Neural cell (in vitro differentiated cells): ENCODE data around the gene ELOB. TPM values are rescaled to one million over a fixed set of nuclear protein-coding genes. Genes with fewer than 3 reads are reported as not detected.

Experiments
- H2AFZ ChIP-seq: fragments of 200-600, 300-800 bp; sonication (generic), shearing (Covaris generic); 2 replicates; pipeline ENCODE4 v1.6.0; 2014; ENCODE audit warnings: low read depth, mild to moderate bottlenecking, antibody characterized with exemption, low read length, moderate library complexity
- H3F3A ChIP-seq: fragments of 200-600 bp; shearing (Covaris generic); 2 replicates; pipeline ENCODE4 v1.6.1; 2016; ENCODE audit warnings: mild to moderate bottlenecking, moderate library complexity, mixed read lengths, antibody characterized with exemption, low read length; ENCODE audit not compliant: insufficient read depth, poor library complexity, severe bottlenecking
- H3K27ac ChIP-seq: fragments of 200-600, 300-800 bp; sonication (generic), shearing (Covaris generic); 2 replicates; pipeline ENCODE4 v1.5.1; 2014; ENCODE audit warnings: mild to moderate bottlenecking, low read length, moderate library complexity
- H3K27me3 ChIP-seq: fragments of 300-800, 200-600 bp; sonication (generic), shearing (Covaris generic); 2 replicates; pipeline ENCODE4 v1.6.0; 2014; ENCODE audit warnings: mild to moderate bottlenecking, low read depth, low read length, moderate library complexity; ENCODE audit not compliant: insufficient read depth
- H3K36me3 ChIP-seq: fragments of 300-800, 200-600 bp; sonication (generic), shearing (Covaris generic); 2 replicates; pipeline ENCODE4 v1.5.1; 2014; ENCODE audit warnings: mild to moderate bottlenecking, antibody characterized with exemption, low read length, moderate library complexity; ENCODE audit not compliant: insufficient read depth
- H3K4me2 ChIP-seq: fragments of 300-800, 200-600 bp; sonication (generic), shearing (Covaris generic); 2 replicates; pipeline ENCODE4 v1.6.0; 2014; ENCODE audit warnings: mild to moderate bottlenecking, low read length
- H3K4me3 ChIP-seq: fragments of 300-800, 200-600 bp; sonication (generic), shearing (Covaris generic); 2 replicates; pipeline ENCODE4 v1.5.1; 2014; ENCODE audit warnings: mild to moderate bottlenecking, low read length, moderate library complexity
- H3K79me2 ChIP-seq: fragments of 200-600 bp; shearing (Covaris generic); replicated peaks from 2 replicates; pipeline ENCODE4 v1.6.0; 2014; ENCODE audit warnings: mild to moderate bottlenecking, low read length, moderate library complexity; ENCODE audit not compliant: insufficient read depth
- H3K9ac ChIP-seq: fragments of 300-800, 200-600 bp; sonication (generic), shearing (Covaris generic); 2 replicates; pipeline ENCODE4 v1.6.1; 2016; ENCODE audit warnings: mild to moderate bottlenecking, low read length, mixed read lengths
- H3K9me2 ChIP-seq: fragments of 200-600 bp; shearing (Covaris generic); 2 replicates; pipeline ENCODE4 v1.6.1; 2016; ENCODE audit warnings: mild to moderate bottlenecking, low read length, mixed read lengths; ENCODE audit not compliant: insufficient read depth
- H3K9me3 ChIP-seq: fragments of 200-600, 300-800 bp; sonication (generic), shearing (Covaris generic); 2 replicates; pipeline ENCODE4 v1.6.1; 2016; ENCODE audit warnings: mild to moderate bottlenecking, mixed run types, low read length, moderate library complexity, mixed read lengths
- H4K20me1 ChIP-seq: fragments of 200-600 bp; shearing (Covaris generic); 2 replicates; pipeline ENCODE4 v1.6.1; 2016; ENCODE audit warnings: mild to moderate bottlenecking, mixed run types; ENCODE audit not compliant: insufficient read depth
- EP300 ChIP-seq: fragments of 450-650 bp; conservative IDR thresholded peaks from 2 replicates; pipeline ENCODE4 v1.6.1; 2014; ENCODE audit warnings: antibody characterized with exemption, mild to moderate bottlenecking, moderate library complexity; ENCODE audit not compliant: poor library complexity, severe bottlenecking
- EZH2 ChIP-seq: fragments of 200-600, 300-800 bp; shearing (Covaris generic), sonication (generic); IDR thresholded peaks from 2 replicates; pipeline ENCODE4 v1.6.1; 2014; ENCODE audit warnings: antibody characterized with exemption, low read length, borderline replicate concordance, mild to moderate bottlenecking; ENCODE audit not compliant: insufficient read depth, poor library complexity, severe bottlenecking
- MXI1 ChIP-seq: fragments of 450-650 bp; conservative IDR thresholded peaks from 2 replicates; pipeline ENCODE4 v1.6.1; 2014; ENCODE audit warnings: antibody characterized with exemption, mild to moderate bottlenecking; ENCODE audit not compliant: poor library complexity, severe bottlenecking
- POLR2AphosphoS5 ChIP-seq: IDR thresholded peaks from 2 replicates; pipeline ENCODE4 v1.6.1; 2012
- RAD21 ChIP-seq: fragments of 450-650 bp; conservative IDR thresholded peaks from 2 replicates; pipeline ENCODE4 v1.6.1; 2014; ENCODE audit warnings: antibody characterized with exemption, mild to moderate bottlenecking, moderate library complexity
- SMC3 ChIP-seq: fragments of 450-650 bp; conservative IDR thresholded peaks from 2 replicates; pipeline ENCODE4 v1.6.1; 2014; ENCODE audit warnings: antibody characterized with exemption, mild to moderate bottlenecking, moderate library complexity; ENCODE audit not compliant: poor library complexity
- TAF1 ChIP-seq: IDR thresholded peaks from 2 replicates; pipeline ENCODE4 v1.6.1; 2012; ENCODE audit warnings: low read depth
- polyA plus RNA-seq: library from polyadenylated mRNA; depleted of rRNA; stranded (reverse); fragments of >200 nt; gene quantifications from 2 replicates; pipeline ENCODE4 v1.2.3, GENCODE V29; 2014
- TF ChIP-seq, protein P1 (sequence below): fragments of 450-650 bp; IDR thresholded peaks from 2 replicates; pipeline ENCODE4 v1.5.1; 2014; ENCODE audit warnings: antibody characterized with exemption, mild to moderate bottlenecking, moderate library complexity; ENCODE audit not compliant: poor library complexity, severe bottlenecking
- TF ChIP-seq, protein P2 (sequence below): IDR thresholded peaks from 2 replicates; pipeline ENCODE4 v1.6.1; 2012; ENCODE audit warnings: borderline replicate concordance

Gene ELOB
- polyA plus RNA-seq, 1 donor from 2014 or later, result 513 TPM

GRCh38 chr16:2761886-2762583, 15.0 kb downstream of the ELOB start:
- peaks cover 40% of the 10 kb centered on the region for H3K79me2 ChIP-seq
- TF ChIP-seq TAF1 (no peak), EZH2 (no peak), POLR2AphosphoS5 (peak; percentile 3)
- TF ChIP-seq, protein P1, sequence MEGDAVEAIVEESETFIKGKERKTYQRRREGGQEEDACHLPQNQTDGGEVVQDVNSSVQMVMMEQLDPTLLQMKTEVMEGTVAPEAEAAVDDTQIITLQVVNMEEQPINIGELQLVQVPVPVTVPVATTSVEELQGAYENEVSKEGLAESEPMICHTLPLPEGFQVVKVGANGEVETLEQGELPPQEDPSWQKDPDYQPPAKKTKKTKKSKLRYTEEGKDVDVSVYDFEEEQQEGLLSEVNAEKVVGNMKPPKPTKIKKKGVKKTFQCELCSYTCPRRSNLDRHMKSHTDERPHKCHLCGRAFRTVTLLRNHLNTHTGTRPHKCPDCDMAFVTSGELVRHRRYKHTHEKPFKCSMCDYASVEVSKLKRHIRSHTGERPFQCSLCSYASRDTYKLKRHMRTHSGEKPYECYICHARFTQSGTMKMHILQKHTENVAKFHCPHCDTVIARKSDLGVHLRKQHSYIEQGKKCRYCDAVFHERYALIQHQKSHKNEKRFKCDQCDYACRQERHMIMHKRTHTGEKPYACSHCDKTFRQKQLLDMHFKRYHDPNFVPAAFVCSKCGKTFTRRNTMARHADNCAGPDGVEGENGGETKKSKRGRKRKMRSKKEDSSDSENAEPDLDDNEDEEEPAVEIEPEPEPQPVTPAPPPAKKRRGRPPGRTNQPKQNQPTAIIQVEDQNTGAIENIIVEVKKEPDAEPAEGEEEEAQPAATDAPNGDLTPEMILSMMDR, result no peak
- H3K9me3 ChIP-seq, result peaks cover 26% of the 10 kb centered on the region
- H3K9ac ChIP-seq, result no peak overlapping the region
- no peaks in the 10 kb centered on the region for H3K27me3 ChIP-seq
- no peak overlapping the region for H2AFZ ChIP-seq
- peaks cover 70% of the 10 kb centered on the region for H3K36me3 ChIP-seq
- H3K4me3 ChIP-seq, result no peak overlapping the region
- no peaks in the 10 kb centered on the region for H4K20me1 ChIP-seq
- no peak overlapping the region for H3K27ac ChIP-seq
- no peaks in the 10 kb centered on the region for H3F3A ChIP-seq
- H3K4me2 ChIP-seq, result no peak overlapping the region
- H3K9me2 ChIP-seq, result no peaks in the 10 kb centered on the region

- no peak overlapping the region for H3K27ac ChIP-seq
- H3K4me2 ChIP-seq, result no peak overlapping the region
- H3K9me2 ChIP-seq, result no peaks in the 10 kb centered on the region
- H3K79me2 ChIP-seq, result peaks cover 40% of the 10 kb centered on the region
- H3K9me3 ChIP-seq, result peaks cover 26% of the 10 kb centered on the region
- no peak overlapping the region for H3K9ac ChIP-seq
- no peak overlapping the region for H3K4me3 ChIP-seq
- peaks cover 4% of the 10 kb centered on the region for H4K20me1 ChIP-seq
- H2AFZ ChIP-seq, result no peak overlapping the region
- no peaks in the 10 kb centered on the region for H3F3A ChIP-seq
- peaks cover 65% of the 10 kb centered on the region for H3K36me3 ChIP-seq
- H3K27me3 ChIP-seq, result no peaks in the 10 kb centered on the region
- TF ChIP-seq MXI1 (no peak), RAD21 (no peak), EZH2 (no peak)
- TF ChIP-seq, protein P1, result no peak
Observed at GRCh38 chr16:2761472-2761871, 15.6 kb downstream of the ELOB start.

GRCh38 chr16:2757344-2757743, 19.7 kb downstream of the ELOB start:
- H3K4me3 ChIP-seq, result no peak overlapping the region
- H3K9me3 ChIP-seq, result peaks cover 3% of the 10 kb centered on the region
- peaks cover 69% of the 10 kb centered on the region for H3K79me2 ChIP-seq
- H3K4me2 ChIP-seq, result no peak overlapping the region
- no peaks in the 10 kb centered on the region for H3K27me3 ChIP-seq
- H3K27ac ChIP-seq, result no peak overlapping the region
- no peak overlapping the region for H2AFZ ChIP-seq
- TF ChIP-seq, protein P2, sequence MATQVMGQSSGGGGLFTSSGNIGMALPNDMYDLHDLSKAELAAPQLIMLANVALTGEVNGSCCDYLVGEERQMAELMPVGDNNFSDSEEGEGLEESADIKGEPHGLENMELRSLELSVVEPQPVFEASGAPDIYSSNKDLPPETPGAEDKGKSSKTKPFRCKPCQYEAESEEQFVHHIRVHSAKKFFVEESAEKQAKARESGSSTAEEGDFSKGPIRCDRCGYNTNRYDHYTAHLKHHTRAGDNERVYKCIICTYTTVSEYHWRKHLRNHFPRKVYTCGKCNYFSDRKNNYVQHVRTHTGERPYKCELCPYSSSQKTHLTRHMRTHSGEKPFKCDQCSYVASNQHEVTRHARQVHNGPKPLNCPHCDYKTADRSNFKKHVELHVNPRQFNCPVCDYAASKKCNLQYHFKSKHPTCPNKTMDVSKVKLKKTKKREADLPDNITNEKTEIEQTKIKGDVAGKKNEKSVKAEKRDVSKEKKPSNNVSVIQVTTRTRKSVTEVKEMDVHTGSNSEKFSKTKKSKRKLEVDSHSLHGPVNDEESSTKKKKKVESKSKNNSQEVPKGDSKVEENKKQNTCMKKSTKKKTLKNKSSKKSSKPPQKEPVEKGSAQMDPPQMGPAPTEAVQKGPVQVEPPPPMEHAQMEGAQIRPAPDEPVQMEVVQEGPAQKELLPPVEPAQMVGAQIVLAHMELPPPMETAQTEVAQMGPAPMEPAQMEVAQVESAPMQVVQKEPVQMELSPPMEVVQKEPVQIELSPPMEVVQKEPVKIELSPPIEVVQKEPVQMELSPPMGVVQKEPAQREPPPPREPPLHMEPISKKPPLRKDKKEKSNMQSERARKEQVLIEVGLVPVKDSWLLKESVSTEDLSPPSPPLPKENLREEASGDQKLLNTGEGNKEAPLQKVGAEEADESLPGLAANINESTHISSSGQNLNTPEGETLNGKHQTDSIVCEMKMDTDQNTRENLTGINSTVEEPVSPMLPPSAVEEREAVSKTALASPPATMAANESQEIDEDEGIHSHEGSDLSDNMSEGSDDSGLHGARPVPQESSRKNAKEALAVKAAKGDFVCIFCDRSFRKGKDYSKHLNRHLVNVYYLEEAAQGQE, result no peak
- TF ChIP-seq MXI1 (no peak), RAD21 (no peak), EP300 (no peak), POLR2AphosphoS5 (no peak), SMC3 (no peak), EZH2 (no peak), TAF1 (no peak)
- TF ChIP-seq, protein P1, result no peak
- peaks cover 35% of the 10 kb centered on the region for H3K36me3 ChIP-seq
- H3K9ac ChIP-seq, result no peak overlapping the region
- H3K9me2 ChIP-seq, result no peaks in the 10 kb centered on the region
- H4K20me1 ChIP-seq, result peaks cover 10% of the 10 kb centered on the region
- peaks cover 3% of the 10 kb centered on the region for H3F3A ChIP-seq
